Liver (tissue), 9 donors: ENCODE measurements around the gene GRIK2. TPM values are rescaled to one million over a fixed set of nuclear protein-coding genes. Genes with fewer than 3 reads are reported as not detected.

ENCODE experiments used
- DNase-seq: peaks from one replicate; pipeline ENCODE4 v3.0.0-alpha.2; 2017; ENCODE audit warnings: low spot score
- H3K27ac ChIP-seq, 2 donors: one replicate each; pipeline ENCODE4 v1.7.0; 2013; ENCODE audit warnings: inconsistent platforms in 2 of 2, low read length in 2 of 2, control low read depth in 1 of 2, low read depth in 1 of 2, mild to moderate bottlenecking in 1 of 2
- H3K27me3 ChIP-seq, 4 donors: one replicate each; pipeline versions ENCODE4 v1.6.1 to v1.7.0; 2013; ENCODE audit warnings: low read length in 3 of 4, inconsistent platforms in 1 of 4, mild to moderate bottlenecking in 1 of 4, moderate library complexity in 1 of 4; ENCODE audit not compliant: control insufficient read depth in 4 of 4, insufficient read depth in 4 of 4
- H3K36me3 ChIP-seq, 4 donors: one replicate each; pipeline versions ENCODE4 v1.6.1 to v1.7.0; 2013; ENCODE audit warnings: low read length in 3 of 4, mild to moderate bottlenecking in 3 of 4, low read depth in 1 of 4, moderate library complexity in 1 of 4; ENCODE audit not compliant: control insufficient read depth in 4 of 4, insufficient read depth in 3 of 4
- H3K4me1 ChIP-seq, 4 donors: one replicate each; pipeline versions ENCODE4 v1.6.1 to v1.7.0; 2013; ENCODE audit warnings: low read length in 3 of 4, mild to moderate bottlenecking in 3 of 4, moderate library complexity in 1 of 4; ENCODE audit not compliant: control insufficient read depth in 4 of 4, insufficient read depth in 4 of 4
- H3K4me3 ChIP-seq, 3 donors: one replicate each; pipeline versions ENCODE4 v1.6.1 to v1.7.0; 2013; ENCODE audit warnings: low read length in 3 of 3, control low read depth in 1 of 3, low read depth in 1 of 3, mild to moderate bottlenecking in 1 of 3
- H3K9ac ChIP-seq, 2 donors: one replicate each; pipeline ENCODE4 v1.7.0; 2013; ENCODE audit warnings: low read length in 2 of 2, mild to moderate bottlenecking in 2 of 2, moderate library complexity in 2 of 2, control low read depth in 1 of 2, low read depth in 1 of 2
- H3K9me3 ChIP-seq, 4 donors: one replicate each; pipeline versions ENCODE4 v1.6.1 to v1.7.0; 2013; ENCODE audit warnings: low read length in 3 of 4; ENCODE audit not compliant: control insufficient read depth in 4 of 4
- ATF3 ChIP-seq: IDR thresholded peaks from 2 replicates; pipeline ENCODE4 v1.6.1; 2016; ENCODE audit warnings: antibody characterized with exemption
- CTCF ChIP-seq: fragments of 150-350 bp; IDR thresholded peaks from 2 replicates; pipeline ENCODE4 v1.5.1; 2017; ENCODE audit warnings: improper control_type of control experiment, low read depth, low read length; ENCODE audit not compliant: missing input control
- EGR1 ChIP-seq, 2 donors: IDR thresholded peaks; 2 replicates each; pipeline ENCODE4 v1.6.1; 2016 to 2018; ENCODE audit warnings: antibody characterized with exemption in 2 of 2, low read depth in 2 of 2
- FOXA1 ChIP-seq: IDR thresholded peaks from 2 replicates; pipeline ENCODE4 v1.6.1; 2016; ENCODE audit warnings: antibody characterized with exemption
- HNF4A ChIP-seq, 2 donors: conservative IDR thresholded peaks; 2 replicates each; pipeline ENCODE4 v1.6.1; 2016; ENCODE audit warnings: antibody characterized with exemption in 2 of 2, mild to moderate bottlenecking in 2 of 2
- HNF4G ChIP-seq: IDR thresholded peaks from 2 replicates; pipeline ENCODE4 v1.6.1; 2016; ENCODE audit warnings: antibody characterized with exemption
- JUND ChIP-seq, 2 donors: IDR thresholded peaks; 2 replicates each; pipeline ENCODE4 v1.6.1; 2016; ENCODE audit warnings: antibody characterized with exemption in 2 of 2
- MAX ChIP-seq: IDR thresholded peaks from 2 replicates; pipeline ENCODE4 v1.6.1; 2016; ENCODE audit warnings: antibody characterized with exemption
- RAD21 ChIP-seq, 2 donors: IDR thresholded peaks; 2 replicates each; pipeline ENCODE4 v1.6.1; 2016; ENCODE audit warnings: antibody characterized with exemption in 2 of 2, mild to moderate bottlenecking in 2 of 2
- REST ChIP-seq: IDR thresholded peaks from 2 replicates; pipeline ENCODE4 v1.6.1; 2016; ENCODE audit warnings: antibody characterized with exemption, mild to moderate bottlenecking
- RXRA ChIP-seq, 2 donors: IDR thresholded peaks; 2 replicates each; pipeline ENCODE4 v1.6.1; 2017 to 2018; ENCODE audit warnings: antibody characterized with exemption in 2 of 2, mild to moderate bottlenecking in 1 of 2
- SP1 ChIP-seq: IDR thresholded peaks from 2 replicates; pipeline ENCODE4 v1.6.1; 2018; ENCODE audit warnings: antibody characterized with exemption, mild to moderate bottlenecking
- WGBS: extraction: QIAGEN DNeasy Blood & Tissue Kit; methylation state at CpG from one replicate; pipeline ENCODE4 v1.1.7; 2013; 5-methylcytosine and 5-hydroxymethylcytosine counted together
- polyA plus RNA-seq, 2 donors: library from polyadenylated mRNA; stranded (reverse) in 1 of 2; unstranded in 1 of 2; fragments of 200-250 nt in 1 of 2; fragments of >200 nt in 1 of 2; fragmentation: Nextera tagmentation in 1 of 2; extraction: Ambion mirVana in 1 of 2; gene quantifications; one replicate each; pipeline versions ENCODE4 v1.2.1 to v1.2.3, GENCODE V29; 2013 to 2015
- total RNA-seq, 2 donors: library from RNA; depleted of rRNA; stranded (reverse); fragments of >200 nt; gene quantifications; one replicate each; pipeline ENCODE4 v1.2.3, GENCODE V29; 2014
- TF ChIP-seq, protein P1 (sequence below): IDR thresholded peaks from 2 replicates; pipeline ENCODE4 v1.6.1; 2016; ENCODE audit warnings: antibody characterized with exemption
- donor health status: healthy.
- donor health status: healthy.
- donor health status: healthy.
- donor health status: healthy.
- donor health status: healthy.

GRIK2 gene
- total and polyA plus RNA-seq, 4 donors: 0.02 to 0.17 (median 0.05) TPM

- no peak for TF ChIP-seq REST
- TF ChIP-seq FOXA1: no peak
- no peak for TF ChIP-seq RXRA (IDR thresholded peaks at IDR 0.05)
- TF ChIP-seq ATF3: no peak
Observed at GRCh38 chr6:102039441-102039840, 645.9 kb downstream of the GRIK2 start (continued).

GRCh38 chr6:102051001-102051400 lies 657.5 kb downstream of the GRIK2 start:
- TF ChIP-seq REST: no peak
- TF ChIP-seq RAD21 (IDR thresholded peaks at IDR 0.05): no peak
- no peak for TF ChIP-seq MAX
- no peak for TF ChIP-seq SP1
- TF ChIP-seq RXRA (IDR thresholded peaks at IDR 0.05): no peak
- TF ChIP-seq HNF4G: no peak
- TF ChIP-seq HNF4A (conservative IDR thresholded peaks at IDR 0.05): no peak
- TF ChIP-seq FOXA1: no peak
- no peak for TF ChIP-seq EGR1 (IDR thresholded peaks at IDR 0.05; ENCODE audit: low read depth in 2 of 2)
- no peak for TF ChIP-seq JUND (IDR thresholded peaks at IDR 0.05)
- TF ChIP-seq, protein P1, sequence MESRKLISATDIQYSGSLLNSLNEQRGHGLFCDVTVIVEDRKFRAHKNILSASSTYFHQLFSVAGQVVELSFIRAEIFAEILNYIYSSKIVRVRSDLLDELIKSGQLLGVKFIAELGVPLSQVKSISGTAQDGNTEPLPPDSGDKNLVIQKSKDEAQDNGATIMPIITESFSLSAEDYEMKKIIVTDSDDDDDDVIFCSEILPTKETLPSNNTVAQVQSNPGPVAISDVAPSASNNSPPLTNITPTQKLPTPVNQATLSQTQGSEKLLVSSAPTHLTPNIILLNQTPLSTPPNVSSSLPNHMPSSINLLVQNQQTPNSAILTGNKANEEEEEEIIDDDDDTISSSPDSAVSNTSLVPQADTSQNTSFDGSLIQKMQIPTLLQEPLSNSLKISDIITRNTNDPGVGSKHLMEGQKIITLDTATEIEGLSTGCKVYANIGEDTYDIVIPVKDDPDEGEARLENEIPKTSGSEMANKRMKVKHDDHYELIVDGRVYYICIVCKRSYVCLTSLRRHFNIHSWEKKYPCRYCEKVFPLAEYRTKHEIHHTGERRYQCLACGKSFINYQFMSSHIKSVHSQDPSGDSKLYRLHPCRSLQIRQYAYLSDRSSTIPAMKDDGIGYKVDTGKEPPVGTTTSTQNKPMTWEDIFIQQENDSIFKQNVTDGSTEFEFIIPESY: no peak
- TF ChIP-seq ATF3: no peak
- no peak for TF ChIP-seq CTCF
- 91% methylated on average over 1 of the region's 1 CpG for WGBS
- H3K4me3 ChIP-seq: no peak overlapping the region
- no peak overlapping the region for H3K9ac ChIP-seq
- no peak overlapping the region for H3K27ac ChIP-seq
- H3K36me3 ChIP-seq: no peaks in the 10 kb centered on the region
- DNase-seq: no peak
- H3K27me3 ChIP-seq: no peaks in the 10 kb centered on the region
- no peaks in the 10 kb centered on the region for H3K4me1 ChIP-seq
- H3K9me3 ChIP-seq: no peaks in the 10 kb centered on the region
